GM19452 (cell line): Measurements from ENCODE around the gene DENND2A.
"Not testable (repeated sequence)": the region's sequence is repeated elsewhere in the genome, so short reads cannot be mapped to it uniquely, and the experiment has no call there.

Source experiments
- ATAC-seq: cut with Tn5 transposase; IDR thresholded peaks from one replicate; pipeline ENCODE4 v1.9.1; 2021; ENCODE audit not compliant: unreplicated experiment

The DENND2A gene

GRCh38 chr7:140518370-140519006 lies 122.1 kb downstream of the DENND2A start:
- ATAC-seq: no peak

DNA sequence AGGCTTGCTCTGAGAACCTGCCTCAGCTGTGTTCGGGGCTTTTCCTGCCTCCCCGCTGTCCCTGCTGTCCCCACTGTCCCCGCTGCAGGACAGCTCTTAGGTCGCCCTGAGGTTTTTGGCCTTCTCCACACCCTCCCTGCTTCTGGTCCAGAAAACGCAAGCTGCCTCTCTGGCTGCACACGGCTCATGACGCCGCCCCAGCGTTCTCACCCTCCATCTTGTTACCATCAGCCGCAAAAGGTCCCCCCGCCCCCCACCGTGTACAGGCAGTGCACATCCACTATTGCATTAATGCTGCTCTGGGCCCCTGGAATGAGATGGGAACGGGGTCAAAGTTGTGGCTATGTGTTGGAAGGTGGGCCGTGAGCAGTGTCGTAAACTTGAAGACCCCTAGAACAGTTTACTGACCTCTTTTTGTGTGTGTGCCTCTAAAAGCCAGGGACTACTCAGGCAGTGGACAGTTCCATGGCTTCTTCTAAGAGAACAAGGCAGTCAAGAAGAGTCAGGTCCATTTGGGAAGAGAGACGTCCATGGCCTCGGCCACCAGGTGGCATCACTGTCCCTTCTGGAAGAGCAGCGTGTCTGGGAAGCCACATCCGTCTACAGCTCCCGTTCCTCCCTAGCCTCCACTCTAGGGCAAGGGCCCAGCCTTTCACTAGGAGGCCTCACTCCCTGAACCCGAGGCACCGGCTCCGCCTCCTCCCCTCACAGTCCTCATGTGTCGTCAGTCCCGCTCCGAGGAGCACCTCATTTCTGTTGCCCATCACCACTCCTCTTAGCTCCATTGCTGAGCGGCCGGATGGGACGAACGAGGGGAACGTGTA lies 122.9 kb downstream of the DENND2A start:
- peak; percentile 66 for ATAC-seq

GRCh38 chr7:140512317-140513000 lies 128.2 kb downstream of the DENND2A start:
- no peak for ATAC-seq

DNA sequence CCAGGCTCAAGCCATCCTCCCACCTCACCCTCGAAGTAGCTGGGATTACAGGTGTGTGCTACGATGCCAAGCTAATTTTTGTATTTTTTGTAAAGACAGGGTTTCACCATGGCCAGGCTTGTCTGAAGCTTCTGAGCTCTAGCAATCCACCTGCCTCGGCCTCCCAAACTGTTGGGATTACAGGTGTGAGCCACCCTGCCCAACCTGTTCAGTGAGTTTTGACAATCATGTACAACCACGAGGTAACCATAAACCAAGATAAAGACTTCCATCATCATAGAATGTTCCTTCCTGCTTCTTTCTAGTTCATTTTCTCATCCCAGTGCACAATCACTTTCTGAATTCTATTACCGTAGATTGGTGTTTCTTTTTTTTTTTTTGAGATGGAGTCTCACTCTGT lies 130.8 kb downstream of the DENND2A start:
- ATAC-seq: no peak

DNA sequence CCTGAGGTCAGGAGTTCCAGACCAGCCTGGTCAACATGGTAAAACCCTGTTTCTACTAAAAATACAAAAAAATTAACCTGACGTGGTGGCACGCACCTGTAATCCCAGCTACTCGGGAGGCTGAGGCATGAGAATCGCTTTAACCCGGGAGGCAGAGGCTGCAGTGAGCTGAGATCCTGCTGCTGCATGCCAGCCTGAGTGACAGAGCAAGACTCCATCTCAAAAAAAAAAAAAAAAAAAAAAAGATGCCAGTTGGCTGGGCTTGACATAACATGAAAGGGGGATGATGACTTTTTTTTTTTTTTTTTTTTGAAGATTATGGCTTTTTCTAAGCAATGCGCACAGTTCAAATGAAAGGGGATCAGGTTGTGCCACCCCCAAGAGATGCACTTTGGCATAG lies 133.1 kb downstream of the DENND2A start:
- not testable (repeated sequence) for ATAC-seq

GRCh38 chr7:140506788-140507464 lies 133.7 kb downstream of the DENND2A start:
- ATAC-seq: no peak

DNA sequence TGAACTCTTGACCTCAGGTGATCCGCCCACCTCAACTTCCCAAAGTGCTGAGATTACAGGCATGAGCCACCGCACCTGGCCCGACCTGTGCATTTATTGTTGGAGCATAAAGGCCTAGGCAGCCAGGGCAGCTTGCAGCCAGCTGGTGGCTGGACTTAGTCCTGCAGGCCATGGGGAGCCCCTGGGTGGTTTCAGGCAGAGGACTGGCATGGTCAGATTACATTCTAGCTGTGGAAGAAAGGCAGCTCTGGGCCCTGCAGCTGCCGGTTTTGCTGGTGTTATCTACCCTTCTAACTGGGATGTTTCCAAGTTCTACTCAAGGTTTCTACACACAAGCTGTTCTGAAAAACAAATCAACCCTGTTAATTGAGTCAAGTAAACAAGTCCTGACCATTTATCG lies 138.6 kb downstream of the DENND2A start:
- ATAC-seq: no peak

- not testable (repeated sequence) for ATAC-seq
Measured at GRCh38 chr7:140497807-140498206, 142.8 kb downstream of the DENND2A start.

GRCh38 chr7:140497241-140497769 lies 143.3 kb downstream of the DENND2A start:
- ATAC-seq: no peak

DNA sequence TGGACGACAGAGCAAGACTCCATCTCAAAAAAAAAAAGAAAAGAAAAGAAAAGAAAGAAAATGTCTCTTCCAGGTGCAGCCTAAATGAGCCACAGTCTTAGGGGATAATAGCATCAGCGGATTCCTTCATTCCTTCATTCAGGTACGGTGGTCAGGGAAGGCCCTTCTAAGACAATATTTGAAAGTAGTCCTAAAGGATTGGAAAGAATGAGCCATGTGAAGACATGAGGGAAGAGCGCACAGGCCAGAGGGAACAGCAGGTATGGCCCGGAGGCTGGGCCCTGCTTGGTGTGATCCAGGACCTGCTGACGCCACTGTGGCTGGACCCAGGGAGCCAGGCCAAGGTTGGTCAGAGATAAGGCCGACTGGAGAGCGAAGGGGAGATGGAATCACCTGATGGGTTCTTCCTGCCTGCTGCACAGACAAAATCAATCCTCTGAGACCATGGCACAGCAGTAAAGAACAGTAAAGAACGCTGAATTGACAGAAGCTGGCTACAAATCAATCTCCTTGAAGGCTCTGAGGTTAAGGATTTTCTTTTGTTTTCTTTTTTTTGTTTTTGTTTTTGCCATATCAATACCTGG lies 145.0 kb downstream of the DENND2A start:
- ATAC-seq: no peak

DNA sequence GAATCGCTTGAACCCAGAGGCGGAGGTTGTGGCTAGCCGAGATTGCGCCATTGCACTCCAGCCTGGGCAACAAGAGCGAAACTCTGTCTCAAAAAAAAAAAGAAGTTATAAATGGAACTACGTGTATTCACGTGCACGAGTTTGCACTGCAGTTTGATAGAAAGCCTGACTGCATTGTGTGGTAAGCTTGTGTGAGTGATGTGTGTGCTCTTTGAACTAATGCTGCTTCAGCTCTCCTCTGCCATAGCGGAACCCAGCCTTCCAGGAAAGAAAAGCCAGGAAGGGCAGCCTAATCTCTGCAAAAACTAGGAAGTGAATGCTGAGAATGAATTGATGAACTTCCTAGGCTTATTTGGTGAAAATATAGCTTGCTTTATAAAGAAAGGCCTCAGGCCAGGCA lies 145.7 kb downstream of the DENND2A start:
- ATAC-seq: no peak

GRCh38 chr7:140489026-140489359 lies 151.6 kb downstream of the DENND2A start:
- ATAC-seq: no peak

DNA sequence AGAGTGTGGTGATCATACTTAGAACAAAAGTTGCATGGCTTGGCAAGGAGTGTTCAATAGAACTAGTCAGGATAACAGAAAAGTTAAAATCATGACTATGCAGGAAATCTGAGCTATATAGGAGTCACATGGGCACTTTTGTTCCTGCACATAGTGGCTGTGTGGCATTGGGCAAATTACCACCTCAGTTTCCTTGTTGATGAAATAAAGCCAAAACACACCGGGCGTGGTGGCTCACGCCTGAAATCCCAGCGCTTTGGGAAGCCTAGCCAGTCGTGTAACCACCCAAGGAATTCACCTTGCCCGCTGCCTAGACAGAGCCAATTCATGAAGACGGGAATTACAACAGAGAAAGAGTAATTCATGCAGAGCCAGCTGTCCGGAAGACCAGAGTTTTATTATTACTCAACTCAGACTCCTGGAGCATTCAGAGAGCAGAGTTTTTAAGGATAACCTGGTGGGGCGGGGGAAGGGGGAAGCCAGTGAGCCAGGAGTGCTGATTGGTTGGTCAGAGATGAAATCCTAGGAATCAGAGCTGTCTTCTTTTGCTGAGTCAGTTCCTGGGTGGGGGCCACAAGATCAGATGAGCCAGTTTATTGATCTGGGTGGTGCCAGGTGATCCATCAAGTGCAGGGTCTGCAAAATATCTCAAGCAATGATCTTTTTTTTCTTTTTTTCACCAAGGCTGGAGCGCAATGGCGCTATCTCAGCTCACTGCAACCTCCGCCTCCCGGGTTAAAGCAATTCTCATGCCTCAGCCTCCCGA lies 154.9 kb downstream of the DENND2A start:
- no peak for ATAC-seq

DNA sequence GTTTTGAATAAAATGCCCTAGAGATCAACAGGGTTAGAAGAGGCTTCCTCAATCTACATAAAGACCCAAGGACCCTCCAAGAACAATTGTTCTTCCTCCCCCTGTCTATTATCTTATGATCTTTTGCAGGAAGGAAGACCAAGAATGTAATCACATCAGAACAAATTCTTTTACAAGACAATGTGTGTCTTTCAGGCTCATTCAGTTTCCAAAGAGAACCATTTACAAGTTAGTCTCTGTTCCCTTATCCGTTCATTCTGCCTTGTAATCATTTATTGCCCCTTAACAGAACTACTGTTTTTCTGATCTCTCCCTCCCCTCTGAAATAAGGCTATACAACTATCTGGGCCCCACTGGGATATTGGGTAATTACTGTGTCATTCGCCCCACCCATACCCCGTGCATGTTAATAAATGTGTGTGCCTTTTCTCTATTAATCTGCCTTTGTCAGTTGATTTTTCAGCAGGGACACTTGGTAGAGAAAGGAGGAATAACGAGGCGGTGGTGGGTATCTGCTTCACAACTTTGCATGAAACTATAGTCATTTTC lies 155.6 kb downstream of the DENND2A start:
- ATAC-seq: no peak

- no peak for ATAC-seq
Measured at GRCh38 chr7:140484479-140484878, 156.1 kb downstream of the DENND2A start.

GRCh38 chr7:140479739-140480084 lies 160.9 kb downstream of the DENND2A start:
- ATAC-seq: peak; percentile 4

- ATAC-seq: peak; percentile 86
Measured at GRCh38 chr7:140479062-140479738, 161.4 kb downstream of the DENND2A start, which contains the start of gene MKRN1. TSS of gene MKRN1 (minus strand) at chr7:140479505. CDS start at chr7:140479344, 161 bp downstream.

GRCh38 chr7:140478246-140479061 lies 162.2 kb downstream of the DENND2A start:
- peak; percentile 18 for ATAC-seq
